Loucy (cell line): ENCODE data around the gene STAB2.

ENCODE experiments used
- EZH2phosphoT487 ChIP-seq: fragments of 200-600 bp; IDR thresholded peaks from 2 replicates; pipeline ENCODE4 v1.6.1; 2018; ENCODE audit warnings: antibody characterized with exemption, mild to moderate bottlenecking, moderate library complexity, borderline replicate concordance
- TF ChIP-seq, protein P1 (sequence below): fragments of 200-600 bp; sonication (generic); conservative IDR thresholded peaks from 2 replicates; pipeline ENCODE4 v1.5.1; 2014; ENCODE audit warnings: mild to moderate bottlenecking, antibody characterized with exemption, low read length

DNA sequence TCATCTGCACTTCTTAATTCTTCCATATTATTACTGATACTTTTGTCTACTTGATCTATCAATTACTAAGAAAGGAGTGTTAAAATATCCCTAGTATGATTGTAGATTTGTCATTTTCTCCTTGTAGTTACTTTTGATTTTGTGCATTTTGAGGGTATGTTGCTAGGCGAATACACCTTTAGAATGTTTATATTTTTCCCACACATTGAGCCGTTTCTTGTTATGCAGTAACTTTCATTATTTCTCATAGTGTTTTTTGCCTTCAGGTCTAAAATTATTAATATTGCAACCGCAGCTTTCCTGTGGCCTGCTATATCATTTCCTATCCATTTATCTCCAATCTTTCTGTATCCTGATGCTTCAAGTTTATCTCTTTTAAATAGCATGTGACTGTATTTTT, 46.8 kb upstream of the STAB2 start:
- TF ChIP-seq, protein P1, sequence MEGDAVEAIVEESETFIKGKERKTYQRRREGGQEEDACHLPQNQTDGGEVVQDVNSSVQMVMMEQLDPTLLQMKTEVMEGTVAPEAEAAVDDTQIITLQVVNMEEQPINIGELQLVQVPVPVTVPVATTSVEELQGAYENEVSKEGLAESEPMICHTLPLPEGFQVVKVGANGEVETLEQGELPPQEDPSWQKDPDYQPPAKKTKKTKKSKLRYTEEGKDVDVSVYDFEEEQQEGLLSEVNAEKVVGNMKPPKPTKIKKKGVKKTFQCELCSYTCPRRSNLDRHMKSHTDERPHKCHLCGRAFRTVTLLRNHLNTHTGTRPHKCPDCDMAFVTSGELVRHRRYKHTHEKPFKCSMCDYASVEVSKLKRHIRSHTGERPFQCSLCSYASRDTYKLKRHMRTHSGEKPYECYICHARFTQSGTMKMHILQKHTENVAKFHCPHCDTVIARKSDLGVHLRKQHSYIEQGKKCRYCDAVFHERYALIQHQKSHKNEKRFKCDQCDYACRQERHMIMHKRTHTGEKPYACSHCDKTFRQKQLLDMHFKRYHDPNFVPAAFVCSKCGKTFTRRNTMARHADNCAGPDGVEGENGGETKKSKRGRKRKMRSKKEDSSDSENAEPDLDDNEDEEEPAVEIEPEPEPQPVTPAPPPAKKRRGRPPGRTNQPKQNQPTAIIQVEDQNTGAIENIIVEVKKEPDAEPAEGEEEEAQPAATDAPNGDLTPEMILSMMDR: no peak
- TF ChIP-seq EZH2phosphoT487: no peak
